Measurements from ENCODE around the gene SYNJ2. TPM values are rescaled to one million over a fixed set of nuclear protein-coding genes. Genes with fewer than 3 reads are reported as not detected.

SYNJ2 gene
- total RNA-seq, 2 experiments from 2014 or later: 28.6 to 30.1 TPM

DNA sequence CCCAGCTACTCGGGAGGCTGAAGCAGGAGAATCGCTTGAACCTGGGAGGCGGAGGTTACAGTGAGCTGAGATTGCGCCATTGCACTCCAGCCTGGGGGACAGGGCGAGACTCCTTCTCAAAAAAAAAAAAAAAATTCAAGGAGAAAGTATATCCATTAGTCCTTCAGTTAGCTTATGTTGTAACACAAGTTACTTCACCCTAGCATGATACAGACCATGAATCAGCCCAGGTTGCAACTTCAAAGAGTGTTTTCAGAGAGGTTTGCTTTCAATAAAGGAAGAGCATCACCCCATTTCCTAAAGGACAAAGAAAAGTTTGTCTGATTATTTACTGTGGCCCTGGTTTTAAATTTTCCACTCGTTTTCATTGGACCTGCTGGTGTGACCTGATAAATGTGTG is 113.4 kb downstream of the SYNJ2 start:
- Mint-ChIP-seq H3K27ac (peak overlapping the region; percentile 48), H3K27me3 (no peaks in the 10 kb centered on the region), H3K4me3 (no peak overlapping the region), H3K4me1 (no peaks in the 10 kb centered on the region), H3K9me3 (ENCODE audit: low read depth) (no peaks in the 10 kb centered on the region), H3K36me3 (ENCODE audit: low read depth) (peaks cover 46% of the 10 kb centered on the region)
- POLR2A ChIA-PET: no interaction called here
- ATAC-seq (no peak), DNase-seq (no peak)
- intact Hi-C loops (cut with DNase I, micrococcal nuclease): no loop called here
- CTCF ChIA-PET: no interaction called here

DNA sequence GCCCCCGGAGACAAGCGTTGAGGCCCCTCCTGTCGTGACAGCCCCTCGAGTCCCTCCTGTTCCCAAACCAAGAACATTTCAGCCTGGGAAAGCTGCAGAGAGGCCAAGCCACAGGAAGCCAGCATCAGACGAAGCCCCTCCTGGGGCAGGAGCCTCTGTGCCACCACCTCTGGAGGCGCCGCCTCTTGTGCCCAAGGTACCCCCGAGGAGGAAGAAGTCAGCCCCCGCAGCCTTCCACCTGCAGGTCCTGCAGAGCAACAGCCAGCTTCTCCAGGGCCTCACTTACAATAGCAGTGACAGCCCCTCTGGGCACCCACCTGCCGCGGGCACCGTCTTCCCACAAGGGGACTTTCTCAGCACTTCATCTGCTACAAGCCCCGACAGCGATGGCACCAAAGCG is 114.0 kb downstream of the SYNJ2 start:
- Mint-ChIP-seq H3K4me1 (no peaks in the 10 kb centered on the region), H3K27ac (no peak overlapping the region), H3K27me3 (no peaks in the 10 kb centered on the region), H3K36me3 (ENCODE audit: low read depth) (peaks cover 45% of the 10 kb centered on the region), H3K4me3 (no peak overlapping the region), H3K9me3 (ENCODE audit: low read depth) (no peaks in the 10 kb centered on the region)
- ChIA-PET CTCF (interaction anchor here (0.6 to 0.7 kb wide), 2 partner anchors 82 to 93 kb away, joined by 3 read pairs; no protein-coding TSS in a partner anchor), POLR2A (no interaction called here)
- intact Hi-C loops (cut with DNase I, micrococcal nuclease): no loop called here
- DNase-seq (no peak), ATAC-seq (no peak)

DNA sequence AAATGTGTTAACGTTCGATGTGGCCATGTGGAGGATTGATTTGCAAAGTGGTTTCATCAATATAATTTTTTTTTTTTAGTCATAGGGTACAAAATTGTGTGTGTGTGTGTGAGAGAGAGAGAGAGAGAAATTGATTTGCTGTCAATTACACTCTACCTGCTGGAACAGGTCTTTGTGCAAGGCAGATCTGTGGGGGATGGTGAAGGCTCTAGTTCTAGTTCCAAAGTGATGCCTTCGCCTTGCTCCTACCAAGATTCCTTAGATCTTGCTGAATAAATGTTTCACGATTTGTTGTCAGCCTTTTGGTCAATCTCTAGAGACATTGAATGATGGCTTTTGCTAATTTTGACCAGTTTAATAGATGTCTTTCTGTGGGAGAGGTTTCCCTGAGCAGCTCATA is 121.6 kb downstream of the SYNJ2 start:
- ChIA-PET POLR2A (no interaction called here), CTCF (interaction anchor here (0.7 kb wide), 1 partner anchor 29 kb away, joined by 3 read pairs; no protein-coding TSS in a partner anchor)
- intact Hi-C loops (cut with DNase I, micrococcal nuclease): no loop called here
- Mint-ChIP-seq H3K4me1 (no peaks in the 10 kb centered on the region), H3K27ac (no peak overlapping the region), H3K4me3 (no peak overlapping the region), H3K9me3 (ENCODE audit: low read depth) (no peaks in the 10 kb centered on the region), H3K36me3 (ENCODE audit: low read depth) (peaks cover 6% of the 10 kb centered on the region), H3K27me3 (no peaks in the 10 kb centered on the region)
- ATAC-seq (no peak), DNase-seq (no peak)

DNA sequence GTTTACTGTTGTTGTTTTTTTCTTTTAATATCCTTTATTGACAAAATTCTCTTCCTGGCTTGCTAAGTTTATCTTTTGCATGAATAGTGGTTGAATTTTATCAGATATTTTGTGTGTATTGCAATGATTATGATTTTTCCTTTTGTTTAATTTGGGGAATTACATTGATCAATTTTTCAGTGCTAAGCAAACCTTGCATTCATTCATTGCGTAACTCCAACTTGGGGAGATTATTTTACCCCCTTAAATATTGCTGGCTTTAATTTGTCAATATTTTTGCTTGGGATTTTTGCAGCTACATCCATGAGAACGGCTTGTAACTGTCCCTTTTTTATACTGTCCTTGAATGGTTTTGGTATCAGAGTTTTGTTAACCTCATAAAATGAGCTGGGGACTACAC is 123.0 kb downstream of the SYNJ2 start:
- Mint-ChIP-seq H3K4me1 (no peaks in the 10 kb centered on the region), H3K27me3 (no peaks in the 10 kb centered on the region), H3K4me3 (no peak overlapping the region), H3K27ac (no peak overlapping the region), H3K9me3 (ENCODE audit: low read depth) (no peaks in the 10 kb centered on the region), H3K36me3 (ENCODE audit: low read depth) (peaks cover 5% of the 10 kb centered on the region)
- ChIA-PET CTCF (no interaction called here), POLR2A (interaction anchor here (0.6 kb wide), 1 partner anchor 832 kb away, joined by 4 read pairs; no protein-coding TSS in a partner anchor)
- intact Hi-C loops (cut with DNase I, micrococcal nuclease): no loop called here
- DNase-seq: no peak
- ATAC-seq: no peak

DNA sequence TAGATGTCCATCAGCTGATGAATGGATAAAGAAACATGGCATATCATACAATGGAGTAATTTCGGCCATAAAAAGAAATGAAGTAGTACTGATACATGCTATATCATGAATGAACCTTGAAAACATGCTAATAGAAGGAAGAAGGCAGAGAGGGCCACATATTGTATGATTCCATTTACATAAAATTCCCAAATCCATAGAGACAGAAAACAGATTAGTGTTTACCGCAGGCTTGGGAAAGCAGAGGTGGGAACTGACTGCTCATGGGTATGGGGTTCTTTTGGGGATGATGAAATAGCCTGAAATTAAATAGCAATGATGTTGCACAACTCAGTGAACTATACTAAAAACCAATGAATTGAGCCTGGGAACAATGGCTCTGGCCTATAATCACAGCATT is 128.1 kb downstream of the SYNJ2 start:
- Mint-ChIP-seq H3K9me3 (ENCODE audit: low read depth) (no peaks in the 10 kb centered on the region), H3K27me3 (no peaks in the 10 kb centered on the region), H3K4me1 (no peaks in the 10 kb centered on the region), H3K27ac (no peak overlapping the region), H3K36me3 (ENCODE audit: low read depth) (peaks cover 10% of the 10 kb centered on the region), H3K4me3 (no peak overlapping the region)
- ATAC-seq (no peak), DNase-seq (no peak)
- CTCF ChIA-PET: interaction anchor here (1.7 kb wide), 1 partner anchor 19 kb away, joined by 5 read pairs; no protein-coding TSS in a partner anchor
- POLR2A ChIA-PET: no interaction called here
- intact Hi-C loops (cut with DNase I, micrococcal nuclease): no loop called here

DNA sequence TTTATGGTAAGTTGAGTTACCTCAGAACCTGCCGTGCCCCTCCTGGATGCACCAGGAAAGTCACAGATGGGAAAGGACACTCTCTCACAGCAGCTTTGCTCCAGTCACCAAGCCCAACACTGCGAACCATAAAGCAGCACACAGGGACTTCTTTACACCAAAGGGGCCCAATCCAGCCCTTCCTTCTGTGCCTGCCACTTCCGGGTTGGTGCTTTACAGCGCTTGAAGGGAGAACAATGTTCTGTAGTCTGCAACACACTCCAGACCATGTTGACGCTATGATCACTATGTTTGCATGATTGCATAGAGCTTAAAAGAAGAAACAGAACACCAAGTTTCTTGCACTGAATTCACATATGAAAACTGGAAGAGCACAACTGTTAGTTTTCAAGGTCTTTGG is 129.3 kb downstream of the SYNJ2 start:
- DNase-seq: no peak
- Mint-ChIP-seq H3K9me3 (ENCODE audit: low read depth) (no peaks in the 10 kb centered on the region), H3K27me3 (no peaks in the 10 kb centered on the region), H3K36me3 (ENCODE audit: low read depth) (peaks cover 10% of the 10 kb centered on the region), H3K4me1 (no peaks in the 10 kb centered on the region), H3K4me3 (no peak overlapping the region), H3K27ac (no peak overlapping the region)
- ATAC-seq: no peak
- intact Hi-C loops (cut with DNase I, micrococcal nuclease): no loop called here
- CTCF ChIA-PET: interaction anchor here (0.9 to 1.7 kb wide), 2 partner anchors 17 to 21 kb away, joined by 3 to 5 read pairs; no protein-coding TSS in a partner anchor
- POLR2A ChIA-PET: no interaction called here

DNA sequence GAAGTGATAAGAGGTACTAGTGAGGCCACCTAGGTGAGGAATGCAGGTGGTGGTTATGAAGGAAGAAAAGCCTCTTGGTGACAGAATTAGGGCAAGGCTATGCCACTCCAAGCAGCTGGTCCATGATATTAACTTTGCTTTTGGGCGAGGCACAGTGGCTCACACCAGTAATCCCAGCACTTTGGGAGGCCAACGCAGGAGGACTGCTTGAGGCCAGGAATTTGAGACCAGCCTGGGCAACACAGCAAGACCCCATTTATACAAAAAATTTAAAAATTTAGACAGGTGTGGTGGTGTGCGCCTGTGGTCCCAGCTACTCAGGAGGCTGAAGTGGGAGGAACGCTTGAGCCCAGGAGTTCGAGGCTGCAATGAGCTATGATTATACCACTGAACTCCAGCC is 130.3 kb downstream of the SYNJ2 start:
- Mint-ChIP-seq H3K36me3 (ENCODE audit: low read depth) (peaks cover 10% of the 10 kb centered on the region), H3K27ac (no peak overlapping the region), H3K4me1 (no peaks in the 10 kb centered on the region), H3K9me3 (ENCODE audit: low read depth) (no peaks in the 10 kb centered on the region), H3K4me3 (no peak overlapping the region), H3K27me3 (no peaks in the 10 kb centered on the region)
- no peak for ATAC-seq
- intact Hi-C loops (cut with DNase I, micrococcal nuclease): no loop called here
- DNase-seq: no peak
- POLR2A ChIA-PET: no interaction called here
- CTCF ChIA-PET: interaction anchor here (0.9 kb wide), 1 partner anchor 20 kb away, joined by 6 read pairs; no protein-coding TSS in a partner anchor

DNA sequence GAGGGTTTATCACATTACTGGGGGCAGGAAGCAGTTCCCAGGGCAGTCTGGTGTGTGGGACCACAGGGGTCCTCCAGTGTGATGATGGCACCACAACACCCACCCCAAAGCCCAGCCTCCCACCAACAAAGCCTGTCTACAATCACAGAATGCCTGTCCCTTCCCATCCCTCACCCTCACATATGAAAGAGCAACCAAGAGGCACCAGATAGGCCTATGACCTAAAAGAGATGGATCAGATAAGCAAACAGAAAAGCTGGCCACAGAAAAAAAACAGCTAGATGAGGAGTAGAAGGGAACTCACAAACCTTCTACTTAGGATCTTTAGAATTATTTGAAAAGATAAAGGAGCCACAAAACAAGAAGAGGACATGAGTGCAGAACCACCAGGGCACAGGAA is 132.1 kb downstream of the SYNJ2 start:
- CTCF ChIA-PET: interaction anchor here (0.7 kb wide), 1 partner anchor 14 kb away, joined by 4 read pairs; no protein-coding TSS in a partner anchor
- Mint-ChIP-seq H3K36me3 (ENCODE audit: low read depth) (peaks cover 10% of the 10 kb centered on the region), H3K4me3 (no peak overlapping the region), H3K4me1 (no peaks in the 10 kb centered on the region), H3K27ac (no peak overlapping the region), H3K9me3 (ENCODE audit: low read depth) (no peaks in the 10 kb centered on the region), H3K27me3 (no peaks in the 10 kb centered on the region)
- DNase-seq: no peak
- ATAC-seq: no peak
- intact Hi-C loops (cut with DNase I, micrococcal nuclease): no loop called here
- POLR2A ChIA-PET: no interaction called here

DNA sequence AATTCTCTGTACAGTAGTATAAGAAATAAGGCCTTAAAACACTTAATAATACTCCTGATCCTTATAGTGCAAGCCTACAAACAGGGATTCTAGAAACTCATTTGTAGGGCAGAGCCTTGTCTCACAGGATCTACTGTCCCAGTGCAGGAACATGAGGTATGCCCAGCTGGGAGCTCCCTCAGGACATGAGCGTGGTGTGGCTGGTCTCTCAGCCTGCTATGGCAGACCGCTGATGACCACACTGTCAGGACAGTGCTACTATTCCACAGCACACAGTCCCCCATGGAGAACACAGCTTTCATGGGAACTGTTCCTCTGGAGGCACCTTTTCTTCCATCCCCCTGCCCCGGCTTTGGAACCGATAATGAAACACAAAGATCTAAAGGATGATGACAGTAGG is 133.4 kb downstream of the SYNJ2 start:
- Mint-ChIP-seq H3K4me3 (no peak overlapping the region), H3K27ac (no peak overlapping the region), H3K4me1 (no peaks in the 10 kb centered on the region), H3K9me3 (ENCODE audit: low read depth) (no peaks in the 10 kb centered on the region), H3K36me3 (ENCODE audit: low read depth) (peaks cover 3% of the 10 kb centered on the region), H3K27me3 (no peaks in the 10 kb centered on the region)
- intact Hi-C loops (cut with DNase I, micrococcal nuclease): no loop called here
- CTCF ChIA-PET: interaction anchor here (0.7 to 1.0 kb wide), 2 partner anchors 19 to 86 kb away, joined by 4 read pairs; no protein-coding TSS in a partner anchor
- DNase-seq (no peak), ATAC-seq (no peak)
- POLR2A ChIA-PET: no interaction called here

DNA sequence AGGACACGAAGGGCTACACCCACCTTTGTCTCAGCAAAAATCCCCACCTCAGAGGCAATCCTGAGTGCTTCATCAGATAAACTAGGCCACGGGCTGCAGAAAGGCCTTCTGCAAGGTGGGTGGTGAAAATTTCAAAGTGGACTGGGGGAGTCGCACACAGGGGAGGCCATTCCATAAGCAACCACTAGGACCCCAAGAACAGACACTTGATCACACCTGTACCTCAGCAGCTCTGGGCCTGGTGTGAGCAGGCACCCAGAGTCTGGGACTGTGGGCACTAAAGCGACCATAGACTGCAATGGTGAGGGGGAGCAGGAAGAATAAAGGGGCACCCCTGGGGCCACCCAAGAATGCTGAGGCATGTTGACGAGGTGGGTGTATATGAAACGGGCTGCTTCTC is 133.8 kb downstream of the SYNJ2 start:
- H3K27ac Mint-ChIP-seq: no peak overlapping the region
- H3K4me1 Mint-ChIP-seq: no peaks in the 10 kb centered on the region
- intact Hi-C loops (cut with DNase I, micrococcal nuclease): no loop called here
- peaks cover 3% of the 10 kb centered on the region for H3K36me3 Mint-ChIP-seq (ENCODE audit: low read depth)
- ATAC-seq: peak; percentile 19
- no peaks in the 10 kb centered on the region for H3K27me3 Mint-ChIP-seq
- no peak for DNase-seq
- POLR2A ChIA-PET: no interaction called here
- no peak overlapping the region for H3K4me3 Mint-ChIP-seq
- H3K9me3 Mint-ChIP-seq (ENCODE audit: low read depth): no peaks in the 10 kb centered on the region
- CTCF ChIA-PET: interaction anchor here (0.7 kb wide), 1 partner anchor 85 kb away, joined by 4 read pairs; no protein-coding TSS in a partner anchor

DNA sequence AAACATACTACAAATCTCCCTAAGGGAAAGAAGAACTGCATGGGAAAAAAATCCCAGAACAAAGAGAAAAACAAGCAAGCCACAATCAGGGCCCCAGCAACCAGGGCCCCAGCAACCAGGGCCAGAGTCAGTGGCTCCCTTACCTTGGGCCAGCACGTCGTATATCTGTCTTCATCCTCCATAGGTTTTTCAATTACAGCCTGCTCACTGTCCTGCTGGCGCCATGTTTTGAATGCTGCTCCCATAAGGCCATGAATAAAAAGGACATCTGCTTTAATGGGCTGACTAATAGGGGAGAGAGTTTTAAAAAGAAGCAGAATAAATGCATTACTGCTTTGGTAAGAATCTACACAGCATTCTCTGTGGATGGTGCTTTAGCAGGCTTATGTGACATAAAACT is 137.2 kb downstream of the SYNJ2 start:
- no peak overlapping the region for H3K4me3 Mint-ChIP-seq
- H3K27ac Mint-ChIP-seq: no peak overlapping the region
- DNase-seq (no peak), ATAC-seq (no peak)
- H3K36me3 Mint-ChIP-seq (ENCODE audit: low read depth): peaks cover 3% of the 10 kb centered on the region
- CTCF ChIA-PET: interaction anchor here (0.7 kb wide), 1 partner anchor 9 kb away, joined by 3 read pairs; no protein-coding TSS in a partner anchor
- intact Hi-C loops (cut with DNase I, micrococcal nuclease): no loop called here
- H3K9me3 Mint-ChIP-seq (ENCODE audit: low read depth): no peaks in the 10 kb centered on the region
- H3K27me3 Mint-ChIP-seq: no peaks in the 10 kb centered on the region
- POLR2A ChIA-PET: no interaction called here
- no peaks in the 10 kb centered on the region for H3K4me1 Mint-ChIP-seq

DNA sequence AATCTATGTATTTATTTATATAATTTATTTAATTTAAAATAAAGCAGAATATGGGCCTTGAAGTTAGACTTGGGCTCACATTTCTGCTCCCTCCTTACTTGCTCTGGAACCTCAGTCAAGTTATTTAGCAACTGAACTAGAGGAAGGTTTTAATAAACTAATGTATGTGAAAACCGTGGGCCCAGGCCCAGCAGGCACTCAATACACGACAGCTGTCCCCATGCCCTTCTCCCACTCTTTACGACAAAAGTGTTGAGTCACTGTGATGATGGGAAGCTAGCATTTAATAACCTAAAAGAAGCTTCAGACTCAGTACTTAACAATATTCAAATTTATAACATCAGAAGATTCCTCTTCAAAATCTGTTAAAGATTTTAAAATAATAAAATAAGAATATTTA is 139.7 kb downstream of the SYNJ2 start:
- peaks cover 5% of the 10 kb centered on the region for H3K36me3 Mint-ChIP-seq (ENCODE audit: low read depth)
- no peaks in the 10 kb centered on the region for H3K4me1 Mint-ChIP-seq
- no peak overlapping the region for H3K4me3 Mint-ChIP-seq
- no peaks in the 10 kb centered on the region for H3K9me3 Mint-ChIP-seq (ENCODE audit: low read depth)
- no peak for DNase-seq
- ATAC-seq: no peak
- no peaks in the 10 kb centered on the region for H3K27me3 Mint-ChIP-seq
- ChIA-PET POLR2A (no interaction called here), CTCF (no interaction called here)
- no peak overlapping the region for H3K27ac Mint-ChIP-seq
- intact Hi-C loops (cut with DNase I, micrococcal nuclease): no loop called here
